Suprapubic skin (tissue), 4 donors: ENCODE results near the gene LDLRAD2. TPM values are rescaled to one million over a fixed set of nuclear protein-coding genes. Genes with fewer than 3 reads are reported as not detected.
A peak's percentile ranks its signal among the peaks of the same experiment; 100 is the strongest.

Experiments used
- DNase-seq, 2 donors: peaks; one replicate each; pipeline ENCODE4 v3.0.0-alpha.2; 2019; ENCODE audit warnings: low spot score in 2 of 2
- H3K27ac ChIP-seq: fragments of 200-600 bp; sonication (generic); one replicate; pipeline ENCODE4 v1.5.1; 2019
- H3K27me3 ChIP-seq: fragments of 200-600 bp; sonication (generic); one replicate; pipeline ENCODE4 v1.5.1; 2019
- H3K36me3 ChIP-seq: fragments of 200-600 bp; sonication (generic); one replicate; pipeline ENCODE4 v1.5.1; 2019
- H3K4me1 ChIP-seq: fragments of 200-600 bp; sonication (generic); one replicate; pipeline ENCODE4 v1.5.1; 2019
- H3K4me3 ChIP-seq: fragments of 200-600 bp; sonication (generic); one replicate; pipeline ENCODE4 v1.5.1; 2019; ENCODE audit warnings: mild to moderate bottlenecking
- H3K9me3 ChIP-seq: fragments of 200-600 bp; sonication (generic); one replicate; pipeline ENCODE4 v1.5.1; 2019
- CTCF ChIP-seq, 2 donors: fragments of 200-600 bp in 1 of 2; fragments of 450-650 bp in 1 of 2; sonication (generic) in 1 of 2; IDR thresholded peaks; one replicate each; pipeline ENCODE4 v1.5.1; 2016 to 2019; ENCODE audit warnings: antibody characterized with exemption in 2 of 2, mild to moderate bottlenecking in 1 of 2, moderate library complexity in 1 of 2
- EP300 ChIP-seq: sonication (generic); formaldehyde crosslinking; IDR thresholded peaks from one replicate; pipeline ENCODE4 v1.6.1; 2017; ENCODE audit warnings: antibody characterized with exemption
- POLR2A ChIP-seq, 2 donors: fragments of 450-650 bp; IDR thresholded peaks; one replicate each; pipeline ENCODE4 v1.6.1; 2017; ENCODE audit warnings: antibody characterized with exemption in 2 of 2, mild to moderate bottlenecking in 2 of 2, moderate library complexity in 2 of 2
- POLR2AphosphoS5 ChIP-seq, 3 donors: sonication (generic); formaldehyde crosslinking; IDR thresholded peaks; one replicate each; pipeline ENCODE4 v1.6.1; 2017; ENCODE audit warnings: antibody characterized with exemption in 3 of 3
- WGBS: methylation state at CpG from one replicate; pipeline ENCODE4 v1.1.5; 2018; 5-methylcytosine and 5-hydroxymethylcytosine counted together
- total RNA-seq, 4 donors: library from RNA; depleted of rRNA; stranded (reverse); fragments of >200 nt; gene quantifications; one replicate each; pipeline ENCODE4 v1.1.0, GENCODE V29; 2016

Gene LDLRAD2, protein sequence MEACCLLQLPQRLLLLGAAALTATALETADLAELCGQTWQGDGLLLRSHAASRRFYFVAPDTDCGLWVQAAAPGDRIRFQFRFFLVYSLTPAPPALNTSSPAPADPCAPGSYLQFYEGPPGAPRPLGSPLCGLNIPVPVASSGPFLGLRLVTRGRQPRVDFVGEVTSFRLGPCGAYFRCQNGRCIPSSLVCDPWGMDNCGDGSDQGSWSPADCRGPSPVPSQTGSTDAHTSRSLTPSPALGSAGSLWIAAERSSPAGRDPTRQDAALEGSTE
- total RNA-seq = under 1 TPM in 2 of 4 donors, not detected in 2; 0.13 to 0.29 TPM

DNA sequence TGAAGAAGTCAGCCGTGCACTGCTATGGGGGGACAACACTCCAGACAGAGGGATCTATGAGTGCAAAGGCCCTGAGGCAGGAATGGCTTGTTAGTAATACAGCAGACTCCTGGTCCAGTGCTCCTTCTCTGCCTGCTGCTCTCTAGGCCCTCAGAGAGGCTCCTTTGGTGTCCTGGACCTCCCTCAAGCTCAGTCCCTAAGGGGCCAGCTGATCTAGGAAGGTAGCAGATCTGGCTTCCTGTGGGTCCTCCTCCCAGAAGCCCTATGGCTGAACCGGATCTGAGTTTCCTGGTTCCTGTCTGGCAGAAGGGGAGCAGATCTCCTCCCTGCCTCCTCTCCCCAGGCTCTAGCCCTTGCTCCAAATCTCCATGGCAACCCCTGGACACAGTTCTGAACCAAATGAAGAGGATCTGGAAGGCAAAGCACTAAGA lies at the start of gene LDLRAD2:
TSS of gene LDLRAD2 (plus strand) at position 391 of the 431 bp plus-strand sequence. CDS start 187 bp downstream, outside the sequence.
- WGBS = 58% methylated on average over 2 of the region's 2 CpGs
- H3K4me3 ChIP-seq = no peak within 1 kb of the TSS
- peaks cover 8% of the 10 kb centered on the region for H3K4me1 ChIP-seq
- no peaks in the 10 kb centered on the region for H3K9me3 ChIP-seq
- DNase-seq = no peak
- H3K36me3 ChIP-seq = no peaks in the 10 kb centered on the region
- H3K27me3 ChIP-seq = peaks cover 5% of the 10 kb centered on the region
- H3K27ac ChIP-seq = no peak within 1 kb of the TSS
- TF ChIP-seq POLR2AphosphoS5 (IDR thresholded peaks at IDR 0.05) = no peak
- no peak for TF ChIP-seq POLR2A (IDR thresholded peaks at IDR 0.05)
- no peak for TF ChIP-seq EP300
- TF ChIP-seq CTCF (IDR thresholded peaks at IDR 0.05) = no peak

- TF ChIP-seq CTCF (IDR thresholded peaks at IDR 0.05) = no peak
- TF ChIP-seq POLR2A (IDR thresholded peaks at IDR 0.05) = no peak
- TF ChIP-seq POLR2AphosphoS5 (IDR thresholded peaks at IDR 0.05) = no peak
- TF ChIP-seq EP300 = no peak
- Histone ChIP-seq H3K4me3 (no peak overlapping the region), H3K27ac (peak overlapping the region; percentile 18), H3K4me1 (peaks cover 57% of the 10 kb centered on the region), H3K36me3 (no peaks in the 10 kb centered on the region), H3K27me3 (no peaks in the 10 kb centered on the region), H3K9me3 (no peaks in the 10 kb centered on the region)
- 90% methylated on average over 10 of the region's 10 CpGs for WGBS
- no peak for DNase-seq
Measured at GRCh38 chr1:21763236-21763635, 48.8 kb upstream of the LDLRAD2 start.

- Histone ChIP-seq H3K9me3 (no peaks in the 10 kb centered on the region), H3K27ac (peak overlapping the region; percentile 76), H3K4me1 (peaks cover 57% of the 10 kb centered on the region), H3K36me3 (no peaks in the 10 kb centered on the region), H3K4me3 (no peak overlapping the region), H3K27me3 (no peaks in the 10 kb centered on the region)
- TF ChIP-seq POLR2AphosphoS5 (IDR thresholded peaks at IDR 0.05) = no peak
- no peak for TF ChIP-seq CTCF (IDR thresholded peaks at IDR 0.05)
- TF ChIP-seq POLR2A (IDR thresholded peaks at IDR 0.05) = no peak
- no peak for DNase-seq
- 76% methylated on average over 7 of the region's 7 CpGs for WGBS
Measured at GRCh38 chr1:21763694-21764419, 48.2 kb upstream of the LDLRAD2 start.

- peaks cover 54% of the 10 kb centered on the region for H3K4me1 ChIP-seq
- 36% methylated on average over 13 of the region's 13 CpGs for WGBS
- no peak for DNase-seq
Measured at GRCh38 chr1:21764615-21765423, 47.2 kb upstream of the LDLRAD2 start.

More at GRCh38 chr1:21764615-21765423, 47.2 kb upstream of the LDLRAD2 start:
- no peak overlapping the region for H3K4me3 ChIP-seq
- peak overlapping the region; percentile 76 for H3K27ac ChIP-seq
- no peaks in the 10 kb centered on the region for H3K27me3 ChIP-seq
- H3K36me3 ChIP-seq = no peaks in the 10 kb centered on the region
- no peaks in the 10 kb centered on the region for H3K9me3 ChIP-seq
- TF ChIP-seq CTCF (IDR thresholded peaks at IDR 0.05) = no peak
- no peak for TF ChIP-seq POLR2A (IDR thresholded peaks at IDR 0.05)
- TF ChIP-seq POLR2AphosphoS5 (IDR thresholded peaks at IDR 0.05) = peak in 2 of 3 donors; percentile 41 to 75
- no peak for TF ChIP-seq EP300
